ENCODE measurements around the gene WWP2. TPM values are rescaled to one million over a fixed set of nuclear protein-coding genes. Genes with fewer than 3 reads are reported as not detected.

Gene WWP2
- total RNA-seq, 1 experiment from 2014 or later = 40.2 TPM

DNA sequence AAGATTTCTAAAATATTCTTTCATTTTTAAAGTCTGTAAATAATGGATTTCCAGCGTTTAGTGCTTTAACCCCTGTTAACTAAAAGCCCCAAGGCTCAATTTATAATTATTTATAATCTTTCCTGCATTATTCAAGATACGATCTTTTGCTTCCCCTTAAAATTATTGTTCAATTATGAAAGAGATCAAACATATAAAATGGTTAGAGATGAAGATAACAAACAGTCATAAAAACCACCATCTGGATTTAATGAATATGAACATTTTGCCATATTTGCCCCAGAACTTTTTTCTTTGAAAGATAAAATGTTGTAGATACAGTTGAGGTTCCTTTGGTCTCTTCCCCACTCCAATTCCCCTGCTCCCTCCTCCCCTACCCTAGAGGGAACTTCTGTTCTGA, 17.6 kb downstream of the WWP2 start:
- Histone ChIP-seq H3K27ac (ENCODE audit: insufficient read length, low read depth, low read length) (no peak overlapping the region), H4K91ac (ENCODE audit: insufficient read length, low read depth, low read length) (no peak overlapping the region), H2BK20ac (ENCODE audit: low read depth, low read length, poor library complexity, severe bottlenecking) (no peak overlapping the region), H2AK5ac (ENCODE audit: insufficient read length, low read length) (no peak overlapping the region), H3T11ph (ENCODE audit: low read length) (no peak overlapping the region), H3K4ac (ENCODE audit: low read depth, low read length) (no peak overlapping the region), H3K9ac (ENCODE audit: extremely low read depth, insufficient read length, low read length) (no peak overlapping the region), H2BK120ac (ENCODE audit: low read depth, low read length, poor library complexity, severe bottlenecking) (no peak overlapping the region), H3K9me3 (ENCODE audit: control insufficient read depth, low read depth, low read length) (no peaks in the 10 kb centered on the region), H4K20me1 (ENCODE audit: control insufficient read depth, insufficient read depth, insufficient read length) (no peaks in the 10 kb centered on the region), H2BK5ac (ENCODE audit: insufficient read length, low read length) (no peak overlapping the region), H3K23me2 (ENCODE audit: insufficient read length, low read depth, low read length, poor library complexity, severe bottlenecking) (no peaks in the 10 kb centered on the region), H3K27me3 (ENCODE audit: insufficient read depth, low read length) (no peaks in the 10 kb centered on the region), H2BK15ac (ENCODE audit: low read depth, low read length) (no peak overlapping the region), H2BK12ac (ENCODE audit: insufficient read length, low read depth, low read length) (no peak overlapping the region), H2AFZ (ENCODE audit: low read length) (no peak overlapping the region), H3K79me1 (ENCODE audit: insufficient read depth, low read depth, low read length, poor library complexity, severe bottlenecking) (no peaks in the 10 kb centered on the region), H3K18ac (ENCODE audit: insufficient read length, low read depth, low read length) (no peak overlapping the region), H3K79me2 (ENCODE audit: insufficient read depth, low read length) (no peaks in the 10 kb centered on the region), H3K56ac (ENCODE audit: insufficient read length, low read depth, low read length) (no peak overlapping the region), H3K23ac (ENCODE audit: insufficient read length, low read depth, low read length) (no peak overlapping the region), H3K4me1 (ENCODE audit: insufficient read depth, low read length) (no peaks in the 10 kb centered on the region), H4K5ac (ENCODE audit: insufficient read length, low read depth, low read length) (no peak overlapping the region), H3K4me2 (ENCODE audit: insufficient read depth, insufficient read length, low read length) (no peak overlapping the region), H4K8ac (replicated peaks; ENCODE audit: insufficient read length, low read depth, low read length) (no peak overlapping the region), H3K14ac (ENCODE audit: insufficient read depth, low read length) (no peak overlapping the region)
- DNase-seq = no peak
- Mint-ChIP-seq H3K4me3 (no peak overlapping the region), H3K27ac (no peak overlapping the region), H3K9me3 (peaks cover 0 to 5% of the 10 kb centered on the region in 2 experiments; a peak in 2 of 5 replicates), H3K27me3 (ENCODE audit: low read depth) (no peaks in the 10 kb centered on the region), H3K36me3 (ENCODE audit: insufficient read depth in 1 of 3, low read depth in 3 of 3) (peaks cover 8 to 12% (median 9%) of the 10 kb centered on the region in 3 experiments; a peak in 5 of 7 replicates), H3K4me1 (peaks cover 4% of the 10 kb centered on the region in 2 experiments; a peak in 3 of 4 replicates)
- TF ChIP-seq, protein P1, sequence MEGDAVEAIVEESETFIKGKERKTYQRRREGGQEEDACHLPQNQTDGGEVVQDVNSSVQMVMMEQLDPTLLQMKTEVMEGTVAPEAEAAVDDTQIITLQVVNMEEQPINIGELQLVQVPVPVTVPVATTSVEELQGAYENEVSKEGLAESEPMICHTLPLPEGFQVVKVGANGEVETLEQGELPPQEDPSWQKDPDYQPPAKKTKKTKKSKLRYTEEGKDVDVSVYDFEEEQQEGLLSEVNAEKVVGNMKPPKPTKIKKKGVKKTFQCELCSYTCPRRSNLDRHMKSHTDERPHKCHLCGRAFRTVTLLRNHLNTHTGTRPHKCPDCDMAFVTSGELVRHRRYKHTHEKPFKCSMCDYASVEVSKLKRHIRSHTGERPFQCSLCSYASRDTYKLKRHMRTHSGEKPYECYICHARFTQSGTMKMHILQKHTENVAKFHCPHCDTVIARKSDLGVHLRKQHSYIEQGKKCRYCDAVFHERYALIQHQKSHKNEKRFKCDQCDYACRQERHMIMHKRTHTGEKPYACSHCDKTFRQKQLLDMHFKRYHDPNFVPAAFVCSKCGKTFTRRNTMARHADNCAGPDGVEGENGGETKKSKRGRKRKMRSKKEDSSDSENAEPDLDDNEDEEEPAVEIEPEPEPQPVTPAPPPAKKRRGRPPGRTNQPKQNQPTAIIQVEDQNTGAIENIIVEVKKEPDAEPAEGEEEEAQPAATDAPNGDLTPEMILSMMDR (conservative IDR thresholded peaks at IDR 0.05) = no peak
- no CpG with 5 or more reads among the region's 2 CpGs for WGBS (ENCODE audit: extremely low coverage, insufficient read length, low lambda C conversion rate)

Measured in H9 (cell line).